ENCODE data around the gene PHF10. TPM values are rescaled to one million over a fixed set of nuclear protein-coding genes. Genes with fewer than 3 reads are reported as not detected.

Gene PHF10
- total RNA-seq, 3 donors from 2014 or later (not counting 1 experiment from before 2014, with no cell fraction given): 46.5 to 56.5 (median 53.6) TPM

- Mint-ChIP-seq H3K4me1 (peaks cover 0 to 14% of the 10 kb centered on the region in 2 donors), H3K36me3 (peaks cover 3% of the 10 kb centered on the region), H3K9me3 (no peaks in the 10 kb centered on the region), H3K4me3 (no peak overlapping the region), H3K27ac (no peak overlapping the region), H3K27me3 (ENCODE audit: low read depth in 2 of 2) (no peaks in the 10 kb centered on the region)
- ATAC-seq (no peak), DNase-seq (no peak)
- H3K27ac ChIP-seq (ENCODE audit: low read length): no peak overlapping the region
- no peaks in the 10 kb centered on the region for H3K9me3 ChIP-seq (ENCODE audit: control insufficient read depth, insufficient read depth, low read length)
- no peak overlapping the region for H3K4me3 ChIP-seq (ENCODE audit: low read length)
- intact Hi-C loops (cut with micrococcal nuclease): no loop called here
- H3K4me1 ChIP-seq (ENCODE audit: control insufficient read depth, insufficient read depth, low read length): no peaks in the 10 kb centered on the region
- H3K36me3 ChIP-seq (ENCODE audit: control insufficient read depth, insufficient read depth, low read length): peaks cover 45% of the 10 kb centered on the region
- WGBS (ENCODE audit: insufficient coverage): 85% methylated on average over 3 of the region's 3 CpGs
- H3K27me3 ChIP-seq (ENCODE audit: control insufficient read depth, insufficient read depth, low read length): no peaks in the 10 kb centered on the region
- no peak for TF ChIP-seq CTCF (IDR thresholded peaks at IDR 0.05)
Observed at GRCh38 chr6:169710009-169710408, 14.3 kb downstream of the PHF10 start.

GRCh38 chr6:169709293-169709692, 15.0 kb downstream of the PHF10 start:
- Mint-ChIP-seq H3K9me3 (no peaks in the 10 kb centered on the region), H3K27ac (no peak overlapping the region), H3K4me3 (no peak overlapping the region), H3K4me1 (peaks cover 1 to 17% of the 10 kb centered on the region in 2 donors), H3K36me3 (no peaks in the 10 kb centered on the region), H3K27me3 (ENCODE audit: low read depth in 2 of 2) (no peaks in the 10 kb centered on the region)
- DNase-seq (no peak), ATAC-seq (no peak)
- no peaks in the 10 kb centered on the region for H3K9me3 ChIP-seq (ENCODE audit: control insufficient read depth, insufficient read depth, low read length)
- TF ChIP-seq CTCF (IDR thresholded peaks at IDR 0.05): no peak
- no peak overlapping the region for H3K27ac ChIP-seq (ENCODE audit: low read length)
- H3K4me3 ChIP-seq (ENCODE audit: low read length): no peak overlapping the region
- intact Hi-C loops (cut with micrococcal nuclease): loop anchor here (10.0 kb wide), 1 partner anchor 834 kb away; no protein-coding TSS in a partner anchor
- H3K4me1 ChIP-seq (ENCODE audit: control insufficient read depth, insufficient read depth, low read length): no peaks in the 10 kb centered on the region
- peaks cover 39% of the 10 kb centered on the region for H3K36me3 ChIP-seq (ENCODE audit: control insufficient read depth, insufficient read depth, low read length)
- no peaks in the 10 kb centered on the region for H3K27me3 ChIP-seq (ENCODE audit: control insufficient read depth, insufficient read depth, low read length)

GRCh38 chr6:169707772-169708171, 16.5 kb downstream of the PHF10 start:
- intact Hi-C loops (cut with micrococcal nuclease): loop anchor here (10.0 kb wide), 1 partner anchor 833 kb away; no protein-coding TSS in a partner anchor
- no peak overlapping the region for H3K4me3 ChIP-seq (ENCODE audit: low read length)
- DNase-seq (no peak), ATAC-seq (no peak)
- Mint-ChIP-seq H3K27me3 (ENCODE audit: low read depth in 2 of 2) (no peaks in the 10 kb centered on the region), H3K27ac (peak overlapping the region in 1 of 2 donors; percentile 13), H3K4me3 (no peak overlapping the region), H3K9me3 (no peaks in the 10 kb centered on the region), H3K4me1 (peaks cover 13 to 22% of the 10 kb centered on the region in 2 donors), H3K36me3 (no peaks in the 10 kb centered on the region)
- peaks cover 45% of the 10 kb centered on the region for H3K36me3 ChIP-seq (ENCODE audit: control insufficient read depth, insufficient read depth, low read length)
- H3K9me3 ChIP-seq (ENCODE audit: control insufficient read depth, insufficient read depth, low read length): no peaks in the 10 kb centered on the region
- no CpG with 5 or more reads among the region's 2 CpGs for WGBS (ENCODE audit: insufficient coverage)
- no peaks in the 10 kb centered on the region for H3K27me3 ChIP-seq (ENCODE audit: control insufficient read depth, insufficient read depth, low read length)
- peaks cover 4% of the 10 kb centered on the region for H3K4me1 ChIP-seq (ENCODE audit: control insufficient read depth, insufficient read depth, low read length)
- H3K27ac ChIP-seq (ENCODE audit: low read length): no peak overlapping the region
- no peak for TF ChIP-seq CTCF (IDR thresholded peaks at IDR 0.05)

GRCh38 chr6:169702840-169703246, 21.5 kb downstream of the PHF10 start:
- DNase-seq (no peak), ATAC-seq (peak in 1 of 3 donors; percentile 2)
- Histone ChIP-seq H3K9me3 (ENCODE audit: control insufficient read depth, insufficient read depth, low read length) (no peaks in the 10 kb centered on the region), H3K27me3 (ENCODE audit: control insufficient read depth, insufficient read depth, low read length) (no peaks in the 10 kb centered on the region), H3K4me3 (ENCODE audit: low read length) (peak overlapping the region; percentile 76), H3K27ac (ENCODE audit: low read length) (peak overlapping the region; percentile 84), H3K36me3 (ENCODE audit: control insufficient read depth, insufficient read depth, low read length) (peaks cover 16% of the 10 kb centered on the region), H3K4me1 (ENCODE audit: control insufficient read depth, insufficient read depth, low read length) (peaks cover 11% of the 10 kb centered on the region)
- no peak for TF ChIP-seq CTCF (IDR thresholded peaks at IDR 0.05)
- H3K4me1 Mint-ChIP-seq: peaks cover 17 to 42% of the 10 kb centered on the region in 2 donors
- peak overlapping the region; percentile 91 for H3K4me3 Mint-ChIP-seq
- intact Hi-C loops (cut with micrococcal nuclease): loop anchor here (1.0 to 10.0 kb wide), 5 partner anchors 20 to 881 kb away; partner anchors contain the start of genes DYNLT2, ERMARD, PDCD2 and PSMB1
- no peaks in the 10 kb centered on the region for H3K36me3 Mint-ChIP-seq
- no peaks in the 10 kb centered on the region for H3K27me3 Mint-ChIP-seq (ENCODE audit: low read depth in 2 of 2)
- H3K27ac Mint-ChIP-seq: peak overlapping the region; percentile 91 to 94
- 6% methylated on average over 21 of the region's 22 CpGs for WGBS (ENCODE audit: insufficient coverage)
- no peaks in the 10 kb centered on the region for H3K9me3 Mint-ChIP-seq

Measured in natural killer cell (primary cell).